Smooth muscle cell of the brain vasculature (primary cell): ENCODE data around the gene CACHD1.

Source experiments
- DNase-seq: peaks from one replicate; pipeline ENCODE4 v3.0.0-alpha.2; 2012; ENCODE audit warnings: low read depth, low spot score

CACHD1 gene

DNA sequence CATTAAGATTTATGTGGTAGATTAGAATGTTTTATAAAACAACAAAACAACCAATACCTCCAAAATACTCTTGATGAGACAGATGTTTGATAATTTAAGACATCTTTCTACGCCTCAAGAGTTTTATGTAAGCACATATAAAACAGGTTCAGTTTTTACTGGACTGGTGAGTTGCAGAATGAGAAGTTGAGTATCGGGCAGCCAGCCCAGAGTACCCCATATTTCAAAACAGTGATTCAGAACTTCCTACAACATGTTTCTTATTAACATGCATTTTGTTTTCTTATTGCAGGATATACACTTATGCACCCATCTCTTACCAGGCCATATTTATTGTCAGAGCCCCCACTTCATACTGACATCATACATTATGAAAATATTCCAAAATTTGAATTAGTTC is 183.5 kb downstream of the CACHD1 start:
- no peak for DNase-seq

- DNase-seq: no peak
Observed at GRCh38 chr1:64654519-64655341, 184.8 kb downstream of the CACHD1 start.

DNA sequence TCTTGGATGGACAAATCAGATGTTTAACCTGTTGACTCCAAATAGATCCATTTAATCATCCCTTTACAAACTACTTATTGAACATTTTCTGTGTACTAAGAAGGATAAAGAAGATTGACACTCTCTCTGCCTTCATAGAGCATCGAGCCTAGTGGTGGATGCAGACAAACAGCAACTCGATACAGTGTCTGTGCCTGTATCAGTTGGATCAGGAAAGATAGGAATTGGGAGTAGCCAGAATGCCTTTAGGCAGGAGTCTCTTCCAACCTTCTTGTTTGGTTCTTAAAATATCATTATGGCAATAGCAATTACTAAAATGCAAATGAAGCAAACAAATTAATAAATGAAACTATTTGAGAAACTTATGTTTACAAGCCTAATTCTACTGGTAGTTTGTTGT is 185.9 kb downstream of the CACHD1 start:
- no peak for DNase-seq

DNA sequence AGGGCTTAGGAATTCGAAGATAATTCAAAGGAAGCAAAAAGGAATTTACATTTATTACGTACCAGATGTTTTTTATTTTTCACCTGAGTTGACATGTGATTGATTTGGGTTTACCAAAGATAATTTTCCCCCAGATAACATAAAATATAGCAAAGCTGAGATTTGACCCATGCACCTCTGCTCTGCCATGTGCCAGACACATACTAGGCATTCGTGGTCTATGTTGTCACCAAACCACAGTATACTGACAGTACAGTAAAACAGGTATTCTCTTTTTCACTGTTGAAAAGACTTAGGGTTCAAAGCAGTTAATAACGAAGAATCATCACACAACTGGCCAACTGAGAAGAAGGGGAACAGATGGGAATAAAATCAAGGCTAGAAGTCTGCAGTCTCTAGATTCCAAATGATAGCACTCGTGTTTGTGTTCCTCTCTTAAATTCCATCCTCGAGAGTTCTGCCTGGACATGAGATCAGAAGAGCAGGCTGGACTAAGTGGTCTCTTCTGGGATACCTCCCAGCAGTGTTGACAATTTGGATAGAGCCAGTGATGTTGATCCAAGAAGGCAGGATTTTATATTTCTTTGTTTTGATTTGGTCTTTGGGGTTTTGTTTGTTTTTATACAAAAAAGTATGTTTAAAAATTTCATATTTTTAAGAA is 189.7 kb downstream of the CACHD1 start:
- DNase-seq: no peak

DNA sequence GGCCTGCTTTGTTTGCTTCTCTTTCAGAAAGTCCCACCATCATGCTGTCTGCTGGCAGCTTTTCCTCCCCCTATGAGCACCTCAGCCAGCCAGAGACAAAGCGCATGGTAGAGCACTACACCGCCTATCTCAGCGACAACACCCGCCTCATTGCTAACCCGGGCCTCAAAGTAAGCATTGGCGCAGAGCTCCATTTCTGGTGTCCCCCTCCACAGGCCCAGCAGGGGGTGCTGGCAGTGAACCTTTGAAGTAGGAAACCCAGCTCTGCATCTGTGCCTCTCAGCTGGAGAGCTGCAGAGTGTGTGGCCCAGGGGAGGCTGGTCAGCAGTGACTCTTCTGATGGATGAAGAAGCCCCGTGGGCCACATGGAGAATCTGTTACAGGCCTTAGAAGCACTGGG is 193.7 kb downstream of the CACHD1 start:
- DNase-seq: no peak

GRCh38 chr1:64664299-64664698 is 194.4 kb downstream of the CACHD1 start:
- no peak for DNase-seq

DNA sequence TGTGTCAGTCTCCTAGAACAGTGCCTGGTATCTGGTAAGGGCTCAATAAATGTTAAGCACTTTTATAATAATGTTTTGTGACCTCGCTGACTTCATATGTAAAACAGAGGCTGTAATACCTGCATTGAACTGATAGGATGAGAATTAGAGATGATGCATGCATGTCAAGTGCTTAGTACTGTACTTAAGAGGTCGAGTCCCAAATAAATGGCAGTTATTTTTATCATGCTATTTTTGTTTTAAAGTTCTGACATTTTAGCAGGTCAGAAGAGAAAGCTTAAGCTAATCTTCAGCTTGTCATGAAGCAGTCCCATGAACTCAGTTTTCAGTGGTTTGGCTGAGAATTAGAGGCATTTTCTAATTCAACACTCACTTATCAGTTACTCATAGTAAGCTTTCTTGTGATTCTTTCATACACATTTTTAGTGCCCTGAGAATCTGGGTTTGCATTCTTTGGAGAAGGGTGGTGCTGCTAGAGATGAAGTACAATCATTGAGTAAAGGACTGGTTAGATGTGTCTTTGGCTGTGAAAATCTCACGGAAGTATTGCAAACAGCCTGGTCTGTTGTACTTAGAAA is 199.3 kb downstream of the CACHD1 start:
- DNase-seq: no peak

DNA sequence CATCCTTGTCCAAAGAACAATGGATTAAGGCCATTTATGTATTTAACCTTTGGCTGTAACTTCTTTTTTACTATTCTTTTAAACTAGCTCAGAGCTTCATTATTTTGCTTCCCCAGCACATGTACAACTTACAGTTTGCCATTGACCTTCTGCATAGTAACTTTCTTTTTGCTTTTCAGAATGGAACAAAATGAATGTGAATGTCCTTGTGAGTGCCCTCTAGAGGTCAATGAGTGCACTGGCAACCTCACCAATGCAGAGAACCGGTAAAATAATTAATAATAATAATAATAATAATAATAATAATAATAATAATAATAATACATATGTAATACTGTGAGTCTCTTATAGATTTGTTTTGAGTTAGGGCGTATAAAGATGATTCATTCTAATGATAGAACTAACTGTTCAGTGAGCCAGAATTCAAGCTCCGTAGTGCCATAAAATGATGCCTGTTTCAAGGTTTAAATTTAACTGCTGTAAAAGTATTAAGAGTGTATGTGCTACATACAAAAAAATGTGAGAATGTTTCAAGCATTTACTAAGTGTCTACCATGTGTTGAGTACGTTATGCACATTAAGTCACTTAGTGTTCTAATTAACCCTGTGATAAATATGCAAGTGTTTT is 205.9 kb downstream of the CACHD1 start:
- no peak for DNase-seq

- no peak for DNase-seq
Observed at GRCh38 chr1:64676386-64676785, 206.5 kb downstream of the CACHD1 start.

GRCh38 chr1:64677532-64677931 is 207.6 kb downstream of the CACHD1 start:
- DNase-seq: no peak

DNA sequence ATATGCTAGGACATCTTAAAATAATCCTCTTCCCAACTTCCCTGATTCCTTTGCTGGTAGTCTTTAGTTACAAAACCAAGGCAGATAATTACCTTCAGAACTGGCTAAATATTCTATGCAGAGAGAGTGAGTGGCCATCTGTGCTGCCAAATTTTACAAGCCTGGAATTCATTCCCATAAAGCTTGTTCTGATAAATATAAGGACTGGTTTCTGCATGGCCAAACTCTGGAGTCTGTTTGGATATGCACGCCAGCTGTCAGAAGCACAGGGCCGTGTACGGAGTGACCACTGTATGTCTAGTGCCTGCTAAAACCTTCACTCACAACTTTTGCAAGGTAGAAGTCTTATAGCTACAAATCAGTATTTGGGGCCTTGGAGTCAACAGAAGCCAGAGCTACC is 208.4 kb downstream of the CACHD1 start:
- DNase-seq: no peak

- no peak for DNase-seq
Observed at GRCh38 chr1:64679177-64679576, 209.2 kb downstream of the CACHD1 start.

GRCh38 chr1:64680599-64680998 is 210.7 kb downstream of the CACHD1 start:
- no peak for DNase-seq

GRCh38 chr1:64681043-64681442 is 211.1 kb downstream of the CACHD1 start:
- DNase-seq: no peak

DNA sequence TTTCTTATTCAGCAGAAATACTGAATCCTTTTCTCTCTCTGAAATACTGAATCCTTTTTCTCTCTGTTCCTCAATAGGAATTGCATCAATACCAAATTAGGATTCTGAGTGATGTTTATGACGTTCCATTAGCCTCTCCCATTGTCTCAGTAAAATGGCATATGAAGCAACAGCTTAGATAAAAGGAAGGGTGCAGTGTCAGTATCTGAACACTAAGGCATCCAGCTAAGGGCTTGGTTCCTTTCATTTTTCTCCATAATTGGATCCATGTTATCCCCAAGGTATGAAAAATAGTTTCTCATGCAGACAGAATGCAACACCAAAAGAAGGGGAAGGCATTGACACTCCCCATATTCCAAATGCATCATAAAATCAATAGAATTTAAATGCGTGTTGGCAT is 213.5 kb downstream of the CACHD1 start:
- DNase-seq: no peak

- DNase-seq: no peak
Observed at GRCh38 chr1:64685217-64685616, 215.3 kb downstream of the CACHD1 start.

- no peak for DNase-seq
Observed at GRCh38 chr1:64685765-64686341, 215.9 kb downstream of the CACHD1 start.

- DNase-seq: no peak
Observed at GRCh38 chr1:64686828-64687724, 217.1 kb downstream of the CACHD1 start.

GRCh38 chr1:64687725-64688327 is 217.9 kb downstream of the CACHD1 start:
- DNase-seq: no peak

DNA sequence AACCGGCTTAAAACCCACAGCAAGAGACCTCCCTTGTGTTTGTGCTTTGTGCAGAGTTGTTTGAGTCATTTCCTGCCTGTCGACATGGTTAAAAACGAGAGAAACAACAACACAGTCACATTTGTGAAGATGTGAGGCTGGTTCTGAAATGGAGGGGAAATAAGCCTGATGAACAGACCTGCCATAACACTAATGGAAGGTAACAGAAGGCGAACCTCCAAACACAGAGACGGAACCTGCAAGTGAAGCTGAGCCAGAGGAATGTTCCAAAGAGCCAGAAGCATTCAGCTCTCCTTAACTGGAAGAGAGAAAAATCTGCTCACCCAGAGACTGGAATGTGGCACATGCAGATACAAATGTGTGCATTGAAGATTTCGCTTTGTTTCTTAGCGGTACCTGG is 221.7 kb downstream of the CACHD1 start:
- DNase-seq: no peak

- no peak for DNase-seq
Observed at GRCh38 chr1:64692911-64693310, 223.0 kb downstream of the CACHD1 start.
